SK-N-SH (cell line): ENCODE measurements around the gene ARAF. TPM values are rescaled to one million over a fixed set of nuclear protein-coding genes. Genes with fewer than 3 reads are reported as not detected.

Experiments
- CTCF ChIA-PET: fragments of 300-600, 350-600 bp; formaldehyde crosslinking; extraction: SDS; loops from one replicate; lab custom pipeline; 2021; lab: Yijun Ruan, JAX
- POLR2A ChIA-PET: fragments of 350-600 bp; sonication (Branson Sonifier 250); formaldehyde crosslinking; extraction: SDS; loops from one replicate; lab custom pipeline; 2020; ENCODE audit warnings: antibody characterized with exemption, inconsistent platforms; lab: Yijun Ruan, JAX
- DNase-seq: peaks from one replicate; pipeline ENCODE4 v3.0.0; 2012
- H2AFZ ChIP-seq: fragments of 200-600 bp; sonication (generic); 2 replicates; pipeline ENCODE4 v1.8.1; 2016; ENCODE audit warnings: antibody characterized with exemption, mild to moderate bottlenecking, low read depth
- H3F3A ChIP-seq: fragments of 200-600 bp; sonication (generic); replicated peaks from 2 replicates; pipeline ENCODE3; 2016; ENCODE audit warnings: antibody characterized with exemption, mild to moderate bottlenecking; ENCODE audit not compliant: insufficient read depth
- H3K27ac ChIP-seq, 2 experiments: fragments of 200-500 bp in 1 of 2; fragments of 200-600 bp in 1 of 2; sonication (Bioruptor generic) in 1 of 2; sonication (generic), shearing (Covaris generic) in 1 of 2; 2 replicates each; pipeline versions ENCODE4 v1.5.1 to v1.6.1; 2014 to 2016; ENCODE audit warnings: low read depth in 2 of 2, inconsistent platforms in 1 of 2, low read length in 1 of 2, mild to moderate bottlenecking in 1 of 2, mixed read lengths in 1 of 2
- H3K27me3 ChIP-seq: fragments of 200-600 bp; sonication (generic), shearing (Covaris generic); 2 replicates; pipeline ENCODE4 v1.6.1; 2016; ENCODE audit warnings: mixed run types; ENCODE audit not compliant: insufficient read depth
- H3K36me3 ChIP-seq, 2 experiments: fragments of 200-500 bp in 1 of 2; fragments of 200-600 bp in 1 of 2; sonication (Bioruptor generic) in 1 of 2; sonication (generic) in 1 of 2; replicated peaks in 1 of 2; 2 replicates each; pipeline versions ENCODE3 to v1.5.1; 2014 to 2016; ENCODE audit warnings: low read length in 1 of 2, mild to moderate bottlenecking in 1 of 2; ENCODE audit not compliant: insufficient read depth in 2 of 2, control insufficient read depth in 1 of 2
- H3K4me1 ChIP-seq, 2 experiments: fragments of 200-500 bp in 1 of 2; fragments of 200-600 bp in 1 of 2; sonication (Bioruptor generic) in 1 of 2; sonication (generic), shearing (Covaris generic) in 1 of 2; 2 replicates each; pipeline versions ENCODE4 v1.5.1 to v1.6.1; 2014 to 2016; ENCODE audit warnings: low read depth in 1 of 2, low read length in 1 of 2, mixed run types in 1 of 2; ENCODE audit not compliant: insufficient read depth in 2 of 2, control insufficient read depth in 1 of 2
- H3K4me2 ChIP-seq: fragments of 200-600 bp; sonication (generic), shearing (Covaris generic); 2 replicates; pipeline ENCODE4 v1.6.1; 2017; ENCODE audit warnings: mixed run types
- H3K4me3 ChIP-seq, 2 experiments: fragments of 200-500 bp in 1 of 2; fragments of 200-600 bp in 1 of 2; sonication (Bioruptor generic) in 1 of 2; sonication (generic), shearing (Covaris generic) in 1 of 2; 2 replicates each; pipeline versions ENCODE4 v1.5.1 to v1.8.1; 2014 to 2016; ENCODE audit warnings: low read depth in 2 of 2, inconsistent platforms in 1 of 2, low read length in 1 of 2, mild to moderate bottlenecking in 1 of 2, mixed read lengths in 1 of 2, moderate library complexity in 1 of 2
- H3K79me2 ChIP-seq: fragments of 200-600 bp; sonication (generic); 2 replicates; pipeline ENCODE4 v1.8.1; 2017; ENCODE audit warnings: mild to moderate bottlenecking; ENCODE audit not compliant: insufficient read depth
- H3K9ac ChIP-seq: fragments of 200-600 bp; sonication (generic); 2 replicates; pipeline ENCODE4 v1.6.1; 2017; ENCODE audit warnings: mixed run types
- H3K9me2 ChIP-seq: fragments of 200-600 bp; sonication (generic); 2 replicates; pipeline ENCODE4 v1.6.1; 2017; ENCODE audit warnings: mixed run types
- H3K9me3 ChIP-seq: fragments of 200-600 bp; sonication (generic); 2 replicates; pipeline ENCODE4 v1.6.1; 2017; ENCODE audit warnings: mixed run types, mild to moderate bottlenecking, moderate library complexity
- H4K20me1 ChIP-seq: fragments of 200-600 bp; sonication (generic); 2 replicates; pipeline ENCODE4 v1.6.1; 2017; ENCODE audit warnings: mild to moderate bottlenecking, mixed run types; ENCODE audit not compliant: insufficient read depth
- ELF1 ChIP-seq: IDR thresholded peaks from 2 replicates; pipeline ENCODE4 v1.4.0; 2012
- EP300 ChIP-seq, 2 experiments: IDR thresholded peaks; 2 replicates each; pipeline versions ENCODE4 v1.4.0 to v1.6.1; 2012; ENCODE audit warnings: borderline replicate concordance in 1 of 2, low read depth in 1 of 2, low read length in 1 of 2
- EZH2phosphoT487 ChIP-seq: fragments of 200-600 bp; sonication (generic); IDR thresholded peaks from 2 replicates; pipeline ENCODE4 v1.6.1; 2017; ENCODE audit warnings: low read depth, mixed run types, mild to moderate bottlenecking, antibody characterized with exemption, moderate library complexity, borderline replicate concordance
- GABPA ChIP-seq: IDR thresholded peaks from 2 replicates; pipeline ENCODE4 v1.4.0; 2012; ENCODE audit warnings: low read depth, mild to moderate bottlenecking
- NFIC ChIP-seq: IDR thresholded peaks from 2 replicates; pipeline ENCODE4 v1.4.0; 2012; ENCODE audit warnings: borderline replicate concordance
- POLR2AphosphoS5 ChIP-seq: IDR thresholded peaks from 2 replicates; pipeline ENCODE4 v1.6.1; 2012; ENCODE audit warnings: low read depth, low read length
- RXRA ChIP-seq: IDR thresholded peaks from 2 replicates; pipeline ENCODE4 v1.4.0; 2012; ENCODE audit warnings: low read depth, mild to moderate bottlenecking, borderline replicate concordance
- SMC3 ChIP-seq: IDR thresholded peaks from 2 replicates; pipeline ENCODE4 v1.6.1; 2012; ENCODE audit warnings: low read depth, low read length, improper control_type of control experiment
- TAF1 ChIP-seq: IDR thresholded peaks from 2 replicates; pipeline ENCODE4 v1.6.1; 2012; ENCODE audit warnings: low read depth, mild to moderate bottlenecking, low read length, moderate library complexity, borderline replicate concordance
- TEAD4 ChIP-seq: IDR thresholded peaks from 2 replicates; pipeline ENCODE4 v1.4.0; 2012; ENCODE audit warnings: mild to moderate bottlenecking, borderline replicate concordance; ENCODE audit not compliant: insufficient read depth
- YY1 ChIP-seq: IDR thresholded peaks from 2 replicates; pipeline ENCODE4 v1.4.0; 2012; ENCODE audit warnings: low read depth, mild to moderate bottlenecking
- WGBS: methylation state at CpG from one replicate; pipeline ENCODE4 v1.1.6; 2017; ENCODE audit warnings: low lambda C conversion rate; 5-methylcytosine and 5-hydroxymethylcytosine counted together
- polyA plus RNA-seq, 3 experiments: library from polyadenylated mRNA; depleted of rRNA; stranded (reverse); fragments of >200 nt; gene quantifications; 2 replicates each; pipeline ENCODE4 v1.2.3, GENCODE V29; 2012
- TF ChIP-seq, protein P1 (sequence below): IDR thresholded peaks from 2 replicates; pipeline ENCODE4 v1.4.0; 2012; ENCODE audit warnings: low read depth, borderline replicate concordance
- TF ChIP-seq, protein P2 (sequence below): IDR thresholded peaks from 2 replicates; pipeline ENCODE4; 2012
- TF ChIP-seq, protein P3 (sequence below): IDR thresholded peaks from 2 replicates; pipeline ENCODE4 v1.4.0; 2012; ENCODE audit warnings: low read depth, borderline replicate concordance
- TF ChIP-seq, protein P4 (sequence below): fragments of 150-350 bp; IDR thresholded peaks from 2 replicates; pipeline ENCODE4 v1.6.1; 2017; ENCODE audit warnings: antibody characterized with exemption, low read length, low read depth, borderline replicate concordance

The ARAF gene
- polyA plus RNA-seq, 1 of the 3 experiments (the other 2 are of a cell fraction): 48.6 TPM

DNA sequence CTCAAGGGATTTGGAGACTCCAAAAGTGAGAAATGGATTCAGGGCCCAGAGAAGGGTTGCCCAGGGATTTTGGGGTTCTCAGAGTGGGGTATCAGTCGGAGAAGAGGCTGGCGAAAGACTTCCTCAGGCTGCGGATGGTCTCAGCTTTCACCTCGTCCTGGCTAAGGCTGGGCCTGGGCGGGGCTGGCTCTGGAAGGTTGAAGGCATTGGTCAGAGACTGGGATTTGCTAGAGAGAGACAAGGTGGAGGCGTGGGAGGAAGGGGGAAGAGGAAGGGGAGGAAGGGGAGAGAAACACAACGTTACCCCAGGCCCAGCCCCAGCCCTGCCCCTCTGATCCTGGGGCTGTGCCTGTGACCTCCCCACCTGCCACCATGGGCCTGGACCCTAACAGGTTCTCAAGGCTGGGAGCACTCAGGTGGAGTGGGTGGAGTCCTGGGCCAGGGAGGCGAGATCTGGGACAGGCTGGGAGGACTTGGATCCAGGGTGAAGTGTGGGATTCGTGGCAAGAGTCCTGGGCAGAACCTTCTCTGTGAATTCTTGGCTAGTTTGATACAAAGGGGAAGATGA is 11.9 kb downstream of the ARAF start:
- Histone ChIP-seq H3K9me3 (no peaks in the 10 kb centered on the region), H4K20me1 (no peaks in the 10 kb centered on the region), H3K9ac (no peak overlapping the region), H3K27ac (no peak overlapping the region), H3K4me3 (no peak overlapping the region), H2AFZ (no peak overlapping the region), H3F3A (peaks cover 3% of the 10 kb centered on the region), H3K4me2 (no peak overlapping the region), H3K79me2 (no peaks in the 10 kb centered on the region), H3K9me2 (no peaks in the 10 kb centered on the region), H3K4me1 (no peaks in the 10 kb centered on the region), H3K36me3 (peaks cover 0 to 15% of the 10 kb centered on the region in 2 experiments), H3K27me3 (no peaks in the 10 kb centered on the region)
- CTCF ChIA-PET: no interaction called here
- TF ChIP-seq, protein P1, sequence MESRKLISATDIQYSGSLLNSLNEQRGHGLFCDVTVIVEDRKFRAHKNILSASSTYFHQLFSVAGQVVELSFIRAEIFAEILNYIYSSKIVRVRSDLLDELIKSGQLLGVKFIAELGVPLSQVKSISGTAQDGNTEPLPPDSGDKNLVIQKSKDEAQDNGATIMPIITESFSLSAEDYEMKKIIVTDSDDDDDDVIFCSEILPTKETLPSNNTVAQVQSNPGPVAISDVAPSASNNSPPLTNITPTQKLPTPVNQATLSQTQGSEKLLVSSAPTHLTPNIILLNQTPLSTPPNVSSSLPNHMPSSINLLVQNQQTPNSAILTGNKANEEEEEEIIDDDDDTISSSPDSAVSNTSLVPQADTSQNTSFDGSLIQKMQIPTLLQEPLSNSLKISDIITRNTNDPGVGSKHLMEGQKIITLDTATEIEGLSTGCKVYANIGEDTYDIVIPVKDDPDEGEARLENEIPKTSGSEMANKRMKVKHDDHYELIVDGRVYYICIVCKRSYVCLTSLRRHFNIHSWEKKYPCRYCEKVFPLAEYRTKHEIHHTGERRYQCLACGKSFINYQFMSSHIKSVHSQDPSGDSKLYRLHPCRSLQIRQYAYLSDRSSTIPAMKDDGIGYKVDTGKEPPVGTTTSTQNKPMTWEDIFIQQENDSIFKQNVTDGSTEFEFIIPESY: no peak
- WGBS: 50% methylated on average over 8 of the region's 9 CpGs
- POLR2A ChIA-PET: no interaction called here
- DNase-seq: no peak

DNA sequence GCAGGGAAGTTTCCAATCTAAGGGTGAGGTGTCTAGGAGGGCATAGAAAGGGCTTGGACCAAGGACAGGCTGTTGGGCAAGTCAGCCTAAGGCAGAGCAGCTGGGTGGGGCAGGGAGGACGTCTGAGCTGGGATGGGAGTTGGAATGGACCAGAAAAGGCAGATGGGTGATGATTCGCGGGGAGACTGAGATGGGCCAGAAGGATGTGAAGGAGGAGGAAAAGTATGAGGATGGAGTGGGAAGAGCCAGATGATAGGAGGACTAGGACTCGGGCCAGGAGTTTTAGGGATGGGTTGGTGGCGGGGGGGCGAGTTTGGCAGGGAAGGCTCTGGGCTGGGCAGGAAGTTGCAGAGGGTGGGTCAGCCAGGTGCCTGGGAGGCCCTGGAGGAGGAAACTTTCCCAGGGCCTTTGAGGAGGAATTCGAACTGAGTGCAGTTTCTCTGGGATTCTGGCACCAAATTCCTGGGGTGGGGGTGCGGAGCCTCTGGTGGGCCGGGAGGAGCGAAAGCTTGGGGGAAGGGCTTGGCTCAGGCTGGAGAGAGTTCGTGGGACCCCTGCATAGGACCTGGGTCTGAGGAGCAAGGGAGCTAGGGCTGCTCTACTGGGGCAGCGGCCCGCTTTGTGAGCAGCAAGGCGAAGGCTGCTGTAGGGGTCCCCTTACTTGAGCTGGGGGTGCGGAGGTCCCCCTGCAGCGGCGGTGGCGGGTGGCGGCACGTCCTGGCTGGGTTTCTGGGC is 12.5 kb downstream of the ARAF start:
- peaks cover 0 to 9% of the 10 kb centered on the region in 2 experiments for H3K36me3 ChIP-seq
- H3F3A ChIP-seq: peaks cover 3% of the 10 kb centered on the region
- no peak overlapping the region for H3K27ac ChIP-seq
- ChIA-PET POLR2A (no interaction called here), CTCF (no interaction called here)
- no peak for TF ChIP-seq TAF1
- no peak for TF ChIP-seq EP300 (IDR thresholded peaks at IDR 0.05; ENCODE audit: borderline replicate concordance in 1 of 2, low read depth in 1 of 2, low read length in 1 of 2)
- TF ChIP-seq EZH2phosphoT487: no peak
- no peak for TF ChIP-seq SMC3
- no peak for TF ChIP-seq GABPA
- no peak for TF ChIP-seq TEAD4
- no peak overlapping the region for H3K4me3 ChIP-seq
- no peaks in the 10 kb centered on the region for H3K4me1 ChIP-seq
- no peaks in the 10 kb centered on the region for H3K9me2 ChIP-seq
- no peak overlapping the region for H3K9ac ChIP-seq
- H3K27me3 ChIP-seq: no peaks in the 10 kb centered on the region
- H2AFZ ChIP-seq: no peak overlapping the region
- no peaks in the 10 kb centered on the region for H4K20me1 ChIP-seq
- H3K79me2 ChIP-seq: no peaks in the 10 kb centered on the region
- WGBS: 45% methylated on average over 16 of the region's 20 CpGs
- H3K9me3 ChIP-seq: no peaks in the 10 kb centered on the region
- no peak overlapping the region for H3K4me2 ChIP-seq
- no peak for DNase-seq

DNA sequence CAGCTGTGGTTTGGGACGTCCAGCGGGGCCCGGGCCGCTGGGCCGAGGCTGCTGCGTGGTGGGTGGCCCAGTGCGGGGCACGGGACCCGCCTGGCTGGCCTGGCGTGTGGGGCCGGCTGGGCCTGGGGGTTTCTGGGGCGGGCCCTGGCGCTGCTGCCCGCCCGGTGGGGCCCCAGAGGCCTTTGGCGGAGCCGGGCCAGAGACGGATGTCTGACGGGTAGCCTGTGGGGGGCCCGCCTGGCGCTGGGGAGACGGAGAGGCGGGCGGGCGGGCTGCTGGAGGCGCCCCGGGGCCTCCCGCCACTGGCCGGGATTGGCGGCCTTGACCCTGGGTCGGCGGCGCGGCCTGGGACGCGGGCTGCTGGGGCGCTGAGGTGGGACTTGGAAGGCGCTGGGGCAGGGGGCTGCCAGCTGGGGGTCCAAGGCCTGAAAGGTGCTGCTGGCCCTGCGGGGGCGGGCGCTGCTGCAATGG is 13.1 kb downstream of the ARAF start:
- H3K9me3 ChIP-seq: no peaks in the 10 kb centered on the region
- H3K36me3 ChIP-seq: peaks cover 0 to 5% of the 10 kb centered on the region in 2 experiments
- no peak overlapping the region for H3K27ac ChIP-seq
- H3K4me2 ChIP-seq: no peak overlapping the region
- peaks cover 3% of the 10 kb centered on the region for H3F3A ChIP-seq
- H3K9me2 ChIP-seq: no peaks in the 10 kb centered on the region
- H3K9ac ChIP-seq: no peak overlapping the region
- H3K4me1 ChIP-seq: no peaks in the 10 kb centered on the region
- ChIA-PET CTCF (no interaction called here), POLR2A (no interaction called here)
- H2AFZ ChIP-seq: no peak overlapping the region
- WGBS: 75% methylated on average over 13 of the region's 41 CpGs
- no peaks in the 10 kb centered on the region for H3K79me2 ChIP-seq
- no peaks in the 10 kb centered on the region for H4K20me1 ChIP-seq
- DNase-seq: no peak
- no peak overlapping the region for H3K4me3 ChIP-seq
- H3K27me3 ChIP-seq: no peaks in the 10 kb centered on the region; the same call in 1 of the 2 replicates
- TF ChIP-seq POLR2AphosphoS5: no peak
- TF ChIP-seq, protein P2, sequence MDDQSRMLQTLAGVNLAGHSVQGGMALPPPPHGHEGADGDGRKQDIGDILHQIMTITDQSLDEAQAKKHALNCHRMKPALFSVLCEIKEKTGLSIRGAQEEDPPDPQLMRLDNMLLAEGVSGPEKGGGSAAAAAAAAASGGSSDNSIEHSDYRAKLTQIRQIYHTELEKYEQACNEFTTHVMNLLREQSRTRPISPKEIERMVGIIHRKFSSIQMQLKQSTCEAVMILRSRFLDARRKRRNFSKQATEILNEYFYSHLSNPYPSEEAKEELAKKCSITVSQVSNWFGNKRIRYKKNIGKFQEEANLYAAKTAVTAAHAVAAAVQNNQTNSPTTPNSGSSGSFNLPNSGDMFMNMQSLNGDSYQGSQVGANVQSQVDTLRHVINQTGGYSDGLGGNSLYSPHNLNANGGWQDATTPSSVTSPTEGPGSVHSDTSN: no peak
- no peak for TF ChIP-seq NFIC
- TF ChIP-seq RXRA: no peak
- TF ChIP-seq YY1: no peak
- no peak for TF ChIP-seq GABPA
- TF ChIP-seq, protein P3, sequence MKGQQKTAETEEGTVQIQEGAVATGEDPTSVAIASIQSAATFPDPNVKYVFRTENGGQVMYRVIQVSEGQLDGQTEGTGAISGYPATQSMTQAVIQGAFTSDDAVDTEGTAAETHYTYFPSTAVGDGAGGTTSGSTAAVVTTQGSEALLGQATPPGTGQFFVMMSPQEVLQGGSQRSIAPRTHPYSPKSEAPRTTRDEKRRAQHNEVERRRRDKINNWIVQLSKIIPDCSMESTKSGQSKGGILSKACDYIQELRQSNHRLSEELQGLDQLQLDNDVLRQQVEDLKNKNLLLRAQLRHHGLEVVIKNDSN: no peak
- TF ChIP-seq, protein P4, sequence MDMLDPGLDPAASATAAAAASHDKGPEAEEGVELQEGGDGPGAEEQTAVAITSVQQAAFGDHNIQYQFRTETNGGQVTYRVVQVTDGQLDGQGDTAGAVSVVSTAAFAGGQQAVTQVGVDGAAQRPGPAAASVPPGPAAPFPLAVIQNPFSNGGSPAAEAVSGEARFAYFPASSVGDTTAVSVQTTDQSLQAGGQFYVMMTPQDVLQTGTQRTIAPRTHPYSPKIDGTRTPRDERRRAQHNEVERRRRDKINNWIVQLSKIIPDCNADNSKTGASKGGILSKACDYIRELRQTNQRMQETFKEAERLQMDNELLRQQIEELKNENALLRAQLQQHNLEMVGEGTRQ: no peak
- TF ChIP-seq ELF1: no peak
